Nephron progenitor cell (in vitro differentiated cells): Measurements from ENCODE around the gene MED12L.

Experiments
- DNase-seq: peaks from one replicate; pipeline ENCODE4 v3.0.0; 2021
- H3K27ac Mint-ChIP-seq: 2 replicates; pipeline ENCODE4 v1.8.0; 2021; ENCODE audit warnings: mild to moderate bottlenecking, moderate library complexity, mixed read lengths
- H3K27me3 Mint-ChIP-seq: 2 replicates; pipeline ENCODE4 v1.8.0; 2021; ENCODE audit warnings: mild to moderate bottlenecking, low read depth, mixed read lengths; ENCODE audit not compliant: poor library complexity
- H3K36me3 Mint-ChIP-seq: 2 replicates; pipeline ENCODE4 v1.8.0; 2021; ENCODE audit warnings: low read depth, mixed read lengths
- H3K4me1 Mint-ChIP-seq: 2 replicates; pipeline ENCODE4 v1.8.0; 2021; ENCODE audit warnings: mixed read lengths
- H3K4me3 Mint-ChIP-seq: 2 replicates; pipeline ENCODE4 v1.8.0; 2021; ENCODE audit warnings: mild to moderate bottlenecking, moderate library complexity, mixed read lengths
- H3K9me3 Mint-ChIP-seq: 2 replicates; pipeline ENCODE4 v1.8.0; 2021; ENCODE audit warnings: mild to moderate bottlenecking, moderate library complexity, mixed read lengths
- TF ChIP-seq, protein P1 (sequence below): fragments of 200-600 bp; sonication (generic); IDR thresholded peaks from 2 replicates; pipeline ENCODE4 v1.5.0; 2021; ENCODE audit warnings: antibody characterized with exemption

The MED12L gene

GRCh38 chr3:151275091-151275490 lies 189.6 kb downstream of the MED12L start:
- DNase-seq: no peak
- Mint-ChIP-seq H3K27ac (no peak overlapping the region), H3K27me3 (no peaks in the 10 kb centered on the region), H3K4me1 (peaks cover 20% of the 10 kb centered on the region), H3K36me3 (peaks cover 4% of the 10 kb centered on the region), H3K9me3 (no peaks in the 10 kb centered on the region), H3K4me3 (no peak overlapping the region)
- TF ChIP-seq, protein P1, sequence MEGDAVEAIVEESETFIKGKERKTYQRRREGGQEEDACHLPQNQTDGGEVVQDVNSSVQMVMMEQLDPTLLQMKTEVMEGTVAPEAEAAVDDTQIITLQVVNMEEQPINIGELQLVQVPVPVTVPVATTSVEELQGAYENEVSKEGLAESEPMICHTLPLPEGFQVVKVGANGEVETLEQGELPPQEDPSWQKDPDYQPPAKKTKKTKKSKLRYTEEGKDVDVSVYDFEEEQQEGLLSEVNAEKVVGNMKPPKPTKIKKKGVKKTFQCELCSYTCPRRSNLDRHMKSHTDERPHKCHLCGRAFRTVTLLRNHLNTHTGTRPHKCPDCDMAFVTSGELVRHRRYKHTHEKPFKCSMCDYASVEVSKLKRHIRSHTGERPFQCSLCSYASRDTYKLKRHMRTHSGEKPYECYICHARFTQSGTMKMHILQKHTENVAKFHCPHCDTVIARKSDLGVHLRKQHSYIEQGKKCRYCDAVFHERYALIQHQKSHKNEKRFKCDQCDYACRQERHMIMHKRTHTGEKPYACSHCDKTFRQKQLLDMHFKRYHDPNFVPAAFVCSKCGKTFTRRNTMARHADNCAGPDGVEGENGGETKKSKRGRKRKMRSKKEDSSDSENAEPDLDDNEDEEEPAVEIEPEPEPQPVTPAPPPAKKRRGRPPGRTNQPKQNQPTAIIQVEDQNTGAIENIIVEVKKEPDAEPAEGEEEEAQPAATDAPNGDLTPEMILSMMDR: no peak

- TF ChIP-seq, protein P1: no peak
- H3K27me3 Mint-ChIP-seq: no peaks in the 10 kb centered on the region
- no peaks in the 10 kb centered on the region for H3K9me3 Mint-ChIP-seq
- peaks cover 4% of the 10 kb centered on the region for H3K36me3 Mint-ChIP-seq
- no peak for DNase-seq
- H3K4me3 Mint-ChIP-seq: no peak overlapping the region
- H3K4me1 Mint-ChIP-seq: peaks cover 27% of the 10 kb centered on the region
- peak overlapping the region; percentile 52 for H3K27ac Mint-ChIP-seq
Observed at GRCh38 chr3:151276038-151276686, 190.7 kb downstream of the MED12L start.

GRCh38 chr3:151276687-151277042 lies 191.2 kb downstream of the MED12L start:
- TF ChIP-seq, protein P1: no peak
- H3K36me3 Mint-ChIP-seq: peaks cover 4% of the 10 kb centered on the region
- no peak for DNase-seq
- H3K27me3 Mint-ChIP-seq: no peaks in the 10 kb centered on the region
- no peak overlapping the region for H3K4me3 Mint-ChIP-seq
- no peaks in the 10 kb centered on the region for H3K9me3 Mint-ChIP-seq
- peaks cover 27% of the 10 kb centered on the region for H3K4me1 Mint-ChIP-seq
- no peak overlapping the region for H3K27ac Mint-ChIP-seq

DNA sequence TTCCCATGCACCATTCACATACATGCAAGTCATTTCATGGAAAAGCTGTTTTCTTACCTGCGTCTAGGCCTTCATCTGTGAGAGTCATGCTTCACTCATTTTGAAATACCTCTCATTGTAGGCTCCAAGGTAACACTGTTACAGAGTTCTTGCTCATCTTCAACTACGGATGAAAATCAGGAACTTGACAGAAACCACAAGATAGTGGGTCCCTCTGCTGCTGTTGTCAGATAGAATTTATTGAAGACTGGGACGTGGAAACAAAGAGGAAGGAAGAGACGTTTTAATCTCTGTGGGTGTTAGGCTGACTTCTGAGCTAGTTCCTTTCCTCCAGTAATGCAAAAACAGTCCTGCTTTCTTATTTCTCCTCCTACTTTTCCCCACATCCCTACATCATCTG lies 192.8 kb downstream of the MED12L start, which contains the start of gene P2RY14:
Gene P2RY14, minus strand, starts transcription at position 313 of the 400 bp plus-strand sequence. CDS start 64,226 bp downstream, outside the sequence.
- no peaks in the 10 kb centered on the region for H3K36me3 Mint-ChIP-seq
- peaks cover 37% of the 10 kb centered on the region for H3K4me1 Mint-ChIP-seq
- no peak for DNase-seq
- TF ChIP-seq, protein P1: no peak
- no peak within 1 kb of the TSS for H3K4me3 Mint-ChIP-seq
- H3K9me3 Mint-ChIP-seq: no peaks in the 10 kb centered on the region
- H3K27me3 Mint-ChIP-seq: no peaks in the 10 kb centered on the region
- H3K27ac Mint-ChIP-seq: peak within 1 kb of the TSS; percentile 50

GRCh38 chr3:151281671-151282324 lies 196.3 kb downstream of the MED12L start:
- Mint-ChIP-seq H3K4me3 (no peak overlapping the region), H3K36me3 (no peaks in the 10 kb centered on the region), H3K9me3 (no peaks in the 10 kb centered on the region), H3K27ac (no peak overlapping the region), H3K27me3 (no peaks in the 10 kb centered on the region), H3K4me1 (peaks cover 50% of the 10 kb centered on the region)
- TF ChIP-seq, protein P1: no peak
- no peak for DNase-seq

DNA sequence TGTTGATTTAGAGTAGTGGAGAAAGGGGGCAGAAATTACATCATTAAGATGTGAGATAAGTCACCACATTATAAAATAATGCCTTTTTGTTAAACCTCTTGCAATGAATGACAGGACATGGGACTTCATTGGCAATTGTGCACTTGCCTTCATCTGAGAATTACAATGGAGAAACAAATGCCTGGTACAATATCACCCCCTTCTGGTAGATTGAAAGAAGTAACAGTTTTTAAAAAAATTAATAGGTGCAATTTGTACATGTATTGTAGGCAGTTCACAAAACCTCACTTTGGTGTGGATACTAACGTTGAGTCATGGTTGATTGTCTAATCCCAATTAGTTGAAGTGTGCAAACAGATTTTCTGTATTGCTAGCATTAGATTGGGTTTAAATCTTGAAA lies 197.5 kb downstream of the MED12L start:
- Mint-ChIP-seq H3K9me3 (no peaks in the 10 kb centered on the region), H3K4me3 (no peak overlapping the region), H3K36me3 (no peaks in the 10 kb centered on the region), H3K27ac (no peak overlapping the region), H3K27me3 (no peaks in the 10 kb centered on the region), H3K4me1 (peaks cover 50% of the 10 kb centered on the region)
- no peak for DNase-seq
- TF ChIP-seq, protein P1: peak; percentile 67
